ENCODE results near the gene PTPN1. TPM values are rescaled to one million over a fixed set of nuclear protein-coding genes. Genes with fewer than 3 reads are reported as not detected.

The PTPN1 gene
- total and polyA plus RNA-seq, 8 donors, result 26.3 to 98.6 (median 30.4) TPM

GRCh38 chr20:50587291-50587961 is 77.2 kb downstream of the PTPN1 start:
- Histone ChIP-seq H3K27ac (no peak overlapping the region), H3K4me3 (no peak overlapping the region), H3K27me3 (no peaks in the 10 kb centered on the region), H3K36me3 (peaks cover 0 to 92% of the 10 kb centered on the region in 2 donors), H3K4me1 (peaks cover 6 to 12% of the 10 kb centered on the region in 2 donors), H3K9me3 (no peaks in the 10 kb centered on the region)
- no peak for TF ChIP-seq CTCF (IDR thresholded peaks at IDR 0.05)
- ATAC-seq (no peak), DNase-seq (no peak)
- intact Hi-C loops (cut with DNase I), result no loop called here

- no peaks in the 10 kb centered on the region for H3K27me3 ChIP-seq
- no peak overlapping the region for H3K27ac ChIP-seq
- DNase-seq (peak in 3 of 4 donors; percentile 51 to 94 (median 64)), ATAC-seq (peak; percentile 77)
- H3K36me3 ChIP-seq, result peaks cover 0 to 90% of the 10 kb centered on the region in 2 donors
- no peaks in the 10 kb centered on the region for H3K9me3 ChIP-seq
- TF ChIP-seq CTCF (IDR thresholded peaks at IDR 0.05), result peak; percentile 76 to 92
- H3K4me1 ChIP-seq, result peaks cover 7 to 15% of the 10 kb centered on the region in 2 donors
- intact Hi-C loops (cut with DNase I), result no loop called here
- H3K4me3 ChIP-seq, result no peak overlapping the region
Measured at GRCh38 chr20:50588034-50588736, 78.0 kb downstream of the PTPN1 start.

GRCh38 chr20:50589548-50590347 is 79.6 kb downstream of the PTPN1 start:
- DNase-seq (no peak), ATAC-seq (no peak)
- Histone ChIP-seq H3K9me3 (no peaks in the 10 kb centered on the region), H3K27ac (no peak overlapping the region), H3K4me1 (peaks cover 7 to 21% of the 10 kb centered on the region in 2 donors), H3K36me3 (peaks cover 0 to 75% of the 10 kb centered on the region in 2 donors), H3K4me3 (no peak overlapping the region), H3K27me3 (no peaks in the 10 kb centered on the region)
- no peak for TF ChIP-seq CTCF (IDR thresholded peaks at IDR 0.05)
- intact Hi-C loops (cut with DNase I), result no loop called here

DNA sequence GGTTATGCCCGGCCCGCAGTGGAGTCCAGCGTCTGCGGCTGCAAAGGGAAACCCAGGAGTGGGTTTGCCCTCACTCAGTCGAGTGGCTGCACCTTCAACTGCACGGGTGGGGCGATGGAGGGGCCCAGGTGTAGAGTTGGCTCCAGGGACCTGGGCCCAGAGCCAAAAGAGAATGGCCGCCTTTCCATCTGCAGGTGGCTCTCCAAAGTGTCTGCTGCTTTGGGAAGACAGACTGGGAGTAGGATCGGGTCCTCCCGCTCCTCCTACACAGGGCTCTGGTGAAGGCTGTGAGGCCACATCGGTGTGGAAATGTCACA is 80.1 kb downstream of the PTPN1 start:
- Histone ChIP-seq H3K27ac (no peak overlapping the region), H3K4me1 (peaks cover 7 to 26% of the 10 kb centered on the region in 2 donors), H3K4me3 (no peak overlapping the region), H3K36me3 (peaks cover 0 to 69% of the 10 kb centered on the region in 2 donors), H3K27me3 (no peaks in the 10 kb centered on the region), H3K9me3 (no peaks in the 10 kb centered on the region)
- DNase-seq, result no peak
- intact Hi-C loops (cut with DNase I), result no loop called here
- no peak for TF ChIP-seq CTCF (IDR thresholded peaks at IDR 0.05)
- ATAC-seq, result no peak
